Endothelial cell of umbilical vein (primary cell): ENCODE data around the gene P2RY8.

Experiments used
- GATA2 ChIP-seq: IDR thresholded peaks from 2 replicates; pipeline ENCODE4 v1.7.0; 2011; ENCODE audit warnings: low read depth, mild to moderate bottlenecking, moderate library complexity, mixed read lengths, low read length; ENCODE audit not compliant: insufficient read length, insufficient read depth
- MAX ChIP-seq: IDR thresholded peaks from 2 replicates; pipeline ENCODE4 v1.6.1; 2011; ENCODE audit not compliant: insufficient read depth, insufficient read length
- POLR2A ChIP-seq: IDR thresholded peaks from 2 replicates; pipeline ENCODE4 v1.6.1; 2012; ENCODE audit warnings: low read depth, mild to moderate bottlenecking, control low read depth, low read length
- POLR2AphosphoS5 ChIP-seq: IDR thresholded peaks from 2 replicates; pipeline ENCODE4 v1.6.1; 2012; ENCODE audit warnings: low read depth, mild to moderate bottlenecking, control low read depth, low read length, moderate library complexity; ENCODE audit not compliant: insufficient read depth
- TF ChIP-seq, protein P1 (sequence below), 2 donors: IDR thresholded peaks; 1 replicate in 1 of 2; 2 replicates in 1 of 2; pipeline ENCODE4 v1.5.1; 2011; ENCODE audit warnings: low read length in 2 of 2, mild to moderate bottlenecking in 2 of 2, moderate library complexity in 2 of 2, control low read depth in 1 of 2, inconsistent platforms in 1 of 2, low read depth in 1 of 2; ENCODE audit not compliant: insufficient read depth in 1 of 2; ENCODE audit errors: extremely low read depth in 1 of 2

GRCh38 chrX:1502241-1502640 lies 34.7 kb downstream of the P2RY8 start:
- TF ChIP-seq, protein P1, sequence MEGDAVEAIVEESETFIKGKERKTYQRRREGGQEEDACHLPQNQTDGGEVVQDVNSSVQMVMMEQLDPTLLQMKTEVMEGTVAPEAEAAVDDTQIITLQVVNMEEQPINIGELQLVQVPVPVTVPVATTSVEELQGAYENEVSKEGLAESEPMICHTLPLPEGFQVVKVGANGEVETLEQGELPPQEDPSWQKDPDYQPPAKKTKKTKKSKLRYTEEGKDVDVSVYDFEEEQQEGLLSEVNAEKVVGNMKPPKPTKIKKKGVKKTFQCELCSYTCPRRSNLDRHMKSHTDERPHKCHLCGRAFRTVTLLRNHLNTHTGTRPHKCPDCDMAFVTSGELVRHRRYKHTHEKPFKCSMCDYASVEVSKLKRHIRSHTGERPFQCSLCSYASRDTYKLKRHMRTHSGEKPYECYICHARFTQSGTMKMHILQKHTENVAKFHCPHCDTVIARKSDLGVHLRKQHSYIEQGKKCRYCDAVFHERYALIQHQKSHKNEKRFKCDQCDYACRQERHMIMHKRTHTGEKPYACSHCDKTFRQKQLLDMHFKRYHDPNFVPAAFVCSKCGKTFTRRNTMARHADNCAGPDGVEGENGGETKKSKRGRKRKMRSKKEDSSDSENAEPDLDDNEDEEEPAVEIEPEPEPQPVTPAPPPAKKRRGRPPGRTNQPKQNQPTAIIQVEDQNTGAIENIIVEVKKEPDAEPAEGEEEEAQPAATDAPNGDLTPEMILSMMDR (IDR thresholded peaks at IDR 0.05; ENCODE audit: extremely low read depth in 1 of 2, insufficient read depth in 1 of 2, low read depth in 1 of 2, low read length in 2 of 2) = no peak
- no peak for TF ChIP-seq GATA2
- TF ChIP-seq MAX = no peak
- no peak for TF ChIP-seq POLR2AphosphoS5
- no peak for TF ChIP-seq POLR2A
